Hepatocyte (in vitro differentiated cells): Measurements from ENCODE around the gene PDS5A. TPM values are rescaled to one million over a fixed set of nuclear protein-coding genes. Genes with fewer than 3 reads are reported as not detected.
"Not testable (repeated sequence)": the region's sequence is repeated elsewhere in the genome, so short reads cannot be mapped to it uniquely, and the experiment has no call there.

ENCODE experiments used
- DNase-seq: peaks from one replicate; pipeline ENCODE4 v3.0.0-alpha.2; 2016; ENCODE audit warnings: low spot score
- H2AFZ ChIP-seq: fragments of 200-600 bp; sonication (generic); 2 replicates; pipeline ENCODE4 v1.6.0; 2016; ENCODE audit warnings: antibody characterized with exemption, mild to moderate bottlenecking
- H3K27ac ChIP-seq: fragments of 200-600 bp; sonication (generic); 2 replicates; pipeline ENCODE4 v1.5.1; 2016; ENCODE audit warnings: mild to moderate bottlenecking
- H3K27me3 ChIP-seq: fragments of 200-600 bp; sonication (generic); 2 replicates; pipeline ENCODE4 v1.6.1; 2016
- H3K36me3 ChIP-seq: fragments of 200-600 bp; sonication (generic); replicated peaks from 2 replicates; pipeline ENCODE4 v1.5.1; 2016; ENCODE audit warnings: low read depth; ENCODE audit not compliant: insufficient read depth
- H3K4me1 ChIP-seq: fragments of 200-600 bp; sonication (generic); 2 replicates; pipeline ENCODE4 v1.5.1; 2016; ENCODE audit warnings: mild to moderate bottlenecking, moderate library complexity; ENCODE audit not compliant: insufficient read depth
- H3K4me2 ChIP-seq: fragments of 200-600 bp; sonication (generic); 2 replicates; pipeline ENCODE4 v1.6.0; 2016
- H3K4me3 ChIP-seq: fragments of 200-600 bp; sonication (generic); 2 replicates; pipeline ENCODE4 v1.5.1; 2016; ENCODE audit warnings: mild to moderate bottlenecking
- H3K79me2 ChIP-seq: fragments of 200-600 bp; sonication (generic); 2 replicates; pipeline ENCODE4 v1.6.0; 2017; ENCODE audit warnings: mild to moderate bottlenecking
- H3K9me2 ChIP-seq: fragments of 200-600 bp; sonication (generic); replicated peaks from 2 replicates; pipeline ENCODE4 v1.6.0; 2017; ENCODE audit warnings: mild to moderate bottlenecking; ENCODE audit not compliant: insufficient read depth
- H3K9me3 ChIP-seq: fragments of 200-600 bp; sonication (generic); 2 replicates; pipeline ENCODE4 v1.5.1; 2016; ENCODE audit warnings: low read depth, mild to moderate bottlenecking
- H4K20me1 ChIP-seq: fragments of 200-600 bp; sonication (generic); 2 replicates; pipeline ENCODE4 v1.6.0; 2016; ENCODE audit warnings: mild to moderate bottlenecking; ENCODE audit not compliant: insufficient read depth, poor library complexity, severe bottlenecking
- EZH2 ChIP-seq: fragments of 200-600 bp; sonication (generic); IDR thresholded peaks from 2 replicates; pipeline ENCODE4 v1.6.1; 2016; ENCODE audit warnings: antibody characterized with exemption, mild to moderate bottlenecking, borderline replicate concordance
- EZH2phosphoT487 ChIP-seq: fragments of 200-600 bp; sonication (generic); IDR thresholded peaks from one replicate; pipeline ENCODE4 v1.6.1; 2018; ENCODE audit warnings: antibody characterized with exemption, mild to moderate bottlenecking, low read depth, moderate library complexity; ENCODE audit not compliant: unreplicated experiment, severe bottlenecking
- WGBS: methylation state at CpG from one replicate; pipeline ENCODE4 v1.1.6; 2016; ENCODE audit warnings: low lambda C conversion rate; ENCODE audit errors: missing lambda C conversion rate; 5-methylcytosine and 5-hydroxymethylcytosine counted together
- polyA plus RNA-seq: library from polyadenylated mRNA; unstranded; fragments of >200 nt; fragmentation: Nextera tagmentation; extraction: Ambion mirVana; gene quantifications from 2 replicates; pipeline ENCODE4 v1.2.1, GENCODE V29; 2016
- total RNA-seq: library from RNA; depleted of rRNA; stranded (reverse); fragments of >200 nt; gene quantifications from 2 replicates; pipeline ENCODE4 v1.2.3, GENCODE V29; 2014
- TF ChIP-seq, protein P1 (sequence below): fragments of 200-600 bp; sonication (generic); IDR thresholded peaks from 2 replicates; pipeline ENCODE4 v1.5.1; 2016; ENCODE audit warnings: antibody characterized with exemption, mild to moderate bottlenecking; ENCODE audit not compliant: poor library complexity

PDS5A gene
- total and polyA plus RNA-seq, 2 experiments from 2014 or later: 24.6 to 69.2 TPM

DNA sequence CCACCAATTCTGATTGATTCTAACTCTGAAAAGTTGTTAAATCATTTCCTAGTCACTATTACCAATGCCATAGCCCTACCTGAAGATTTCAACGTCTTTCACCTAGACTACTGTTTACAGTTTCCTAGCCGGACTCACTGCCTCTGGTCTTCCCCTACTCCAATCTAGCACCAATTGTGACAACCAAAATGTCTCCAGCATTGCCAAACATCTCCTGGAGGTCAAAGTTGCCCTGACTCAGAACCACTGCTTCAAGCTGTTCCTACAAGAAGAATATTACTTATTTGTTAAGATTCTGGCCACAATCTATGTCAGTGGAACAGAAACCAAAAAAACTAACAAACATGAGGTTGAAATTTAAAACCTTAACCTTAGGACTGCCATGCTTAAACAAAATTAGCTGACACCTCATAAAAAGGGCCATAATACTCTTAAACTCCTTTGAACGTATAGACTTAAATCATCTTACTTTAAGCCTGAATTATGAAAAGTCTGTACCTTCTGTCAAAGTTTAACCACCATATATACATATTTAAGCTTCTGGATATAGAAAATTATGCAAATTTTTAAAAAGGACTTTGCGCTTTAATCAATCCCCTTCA lies 2.1 kb downstream of the PDS5A start:
- WGBS: 46% methylated on average over 4 of the region's 4 CpGs
- Histone ChIP-seq H3K4me2 (peak overlapping the region; percentile 85), H3K4me3 (peak overlapping the region; percentile 100)

DNA sequence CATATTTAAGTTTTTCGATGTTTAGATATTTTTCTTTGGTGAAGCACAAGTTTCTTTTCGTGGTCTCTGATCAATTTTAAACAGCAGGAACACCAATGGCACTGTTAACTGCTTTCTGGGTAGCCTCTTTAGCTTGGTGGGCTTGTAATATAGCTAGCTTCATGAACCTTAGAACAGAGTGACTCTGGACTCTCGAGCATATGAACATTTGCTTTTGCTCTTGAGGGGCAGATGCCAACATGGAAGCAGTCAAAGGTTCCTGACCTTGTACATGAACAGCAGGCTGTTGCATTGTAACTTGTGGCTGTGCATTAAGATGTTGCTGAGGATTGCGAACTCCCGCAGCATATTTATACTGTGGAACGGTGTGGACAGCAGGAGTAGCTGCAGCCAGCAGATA lies 4.7 kb downstream of the PDS5A start:
- H4K20me1 ChIP-seq: peaks cover 48% of the 10 kb centered on the region

More for the DNA sequence above, 2.1 kb downstream of the PDS5A start:
- H3K9me3 ChIP-seq: no peaks in the 10 kb centered on the region
- H3K9me2 ChIP-seq: no peaks in the 10 kb centered on the region
- H4K20me1 ChIP-seq: peaks cover 25% of the 10 kb centered on the region
- peak; percentile 9 for DNase-seq
- H3K36me3 ChIP-seq: no peaks in the 10 kb centered on the region
- TF ChIP-seq EZH2: no peak
- no peak for TF ChIP-seq EZH2phosphoT487
- TF ChIP-seq, protein P1, sequence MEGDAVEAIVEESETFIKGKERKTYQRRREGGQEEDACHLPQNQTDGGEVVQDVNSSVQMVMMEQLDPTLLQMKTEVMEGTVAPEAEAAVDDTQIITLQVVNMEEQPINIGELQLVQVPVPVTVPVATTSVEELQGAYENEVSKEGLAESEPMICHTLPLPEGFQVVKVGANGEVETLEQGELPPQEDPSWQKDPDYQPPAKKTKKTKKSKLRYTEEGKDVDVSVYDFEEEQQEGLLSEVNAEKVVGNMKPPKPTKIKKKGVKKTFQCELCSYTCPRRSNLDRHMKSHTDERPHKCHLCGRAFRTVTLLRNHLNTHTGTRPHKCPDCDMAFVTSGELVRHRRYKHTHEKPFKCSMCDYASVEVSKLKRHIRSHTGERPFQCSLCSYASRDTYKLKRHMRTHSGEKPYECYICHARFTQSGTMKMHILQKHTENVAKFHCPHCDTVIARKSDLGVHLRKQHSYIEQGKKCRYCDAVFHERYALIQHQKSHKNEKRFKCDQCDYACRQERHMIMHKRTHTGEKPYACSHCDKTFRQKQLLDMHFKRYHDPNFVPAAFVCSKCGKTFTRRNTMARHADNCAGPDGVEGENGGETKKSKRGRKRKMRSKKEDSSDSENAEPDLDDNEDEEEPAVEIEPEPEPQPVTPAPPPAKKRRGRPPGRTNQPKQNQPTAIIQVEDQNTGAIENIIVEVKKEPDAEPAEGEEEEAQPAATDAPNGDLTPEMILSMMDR: no peak
- H3K27me3 ChIP-seq: no peaks in the 10 kb centered on the region
- peaks cover 15% of the 10 kb centered on the region for H3K4me1 ChIP-seq
- H2AFZ ChIP-seq: peak overlapping the region; percentile 23
- H3K79me2 ChIP-seq: peaks cover 65% of the 10 kb centered on the region
- peak overlapping the region; percentile 98 for H3K27ac ChIP-seq

DNA sequence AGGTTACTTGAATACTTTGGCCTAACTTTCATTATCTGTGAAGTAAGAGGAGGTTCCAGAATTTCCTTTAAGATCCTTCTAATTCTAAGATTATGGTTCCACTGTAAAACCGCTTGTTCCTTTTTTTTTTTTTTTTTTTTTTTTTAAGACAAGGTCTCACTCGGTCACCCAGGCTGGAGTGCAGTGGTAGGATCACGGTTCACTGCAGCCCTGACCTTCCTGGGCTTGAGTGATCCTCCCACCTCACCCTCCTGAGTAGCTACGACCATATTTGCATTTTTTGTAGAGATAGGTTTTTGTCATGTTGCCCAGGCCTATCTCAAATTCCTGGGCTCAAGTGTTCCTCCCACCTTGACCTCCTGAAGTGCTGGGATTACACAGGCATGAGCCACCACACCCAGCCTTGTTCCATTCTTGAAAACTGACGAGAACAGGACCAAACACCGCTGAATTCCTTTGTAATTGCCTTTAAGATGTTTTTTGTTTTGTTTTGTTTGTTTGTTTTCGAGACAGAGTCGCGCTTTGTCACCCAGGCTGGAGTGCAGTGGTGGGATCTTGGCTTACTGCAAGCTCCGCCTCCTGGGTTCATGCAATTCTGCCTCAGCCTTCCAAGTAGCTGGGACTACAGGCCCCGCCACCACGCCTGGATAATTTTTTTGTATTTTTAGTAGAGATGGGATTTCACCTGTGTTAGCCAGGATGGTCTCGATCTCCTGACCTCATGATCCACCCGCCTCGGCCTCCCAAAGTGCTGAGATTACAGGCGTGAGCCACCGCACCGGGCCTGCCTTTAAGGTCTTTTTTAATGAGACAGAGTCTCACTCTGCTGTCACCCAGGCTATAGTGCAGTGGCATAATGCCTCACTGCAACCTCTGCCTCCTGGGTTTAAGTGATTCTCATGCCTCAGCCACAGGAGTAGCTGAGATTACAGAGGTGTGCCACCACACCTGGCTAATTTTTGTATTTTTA lies 6.8 kb downstream of the PDS5A start:
- WGBS: 84% methylated on average over 17 of the region's 18 CpGs
- Histone ChIP-seq H4K20me1 (peaks cover 66% of the 10 kb centered on the region), H3K4me2 (peak overlapping the region; percentile 3), H3K27me3 (no peaks in the 10 kb centered on the region), H3K27ac (peak overlapping the region; percentile 52), H3K4me1 (peaks cover 8% of the 10 kb centered on the region), H3K36me3 (no peaks in the 10 kb centered on the region), H3K4me3 (no peak overlapping the region), H3K79me2 (peaks cover 100% of the 10 kb centered on the region), H3K9me2 (no peaks in the 10 kb centered on the region), H2AFZ (no peak overlapping the region), H3K9me3 (no peaks in the 10 kb centered on the region)
- DNase-seq: no peak
- TF ChIP-seq EZH2 (no peak), EZH2phosphoT487 (no peak)
- TF ChIP-seq, protein P1: no peak

More for the DNA sequence above, 4.7 kb downstream of the PDS5A start:
- H3K79me2 ChIP-seq: peaks cover 90% of the 10 kb centered on the region
- H3K4me1 ChIP-seq, H3K4me2 ChIP-seq, H2AFZ ChIP-seq, H3K27ac ChIP-seq, H3K27me3 ChIP-seq, H3K9me3 ChIP-seq, H3K36me3 ChIP-seq, H3K9me2 ChIP-seq, DNase-seq, H3K4me3 ChIP-seq: not testable (repeated sequence)
- WGBS: 91% methylated on average over 6 of the region's 6 CpGs

DNA sequence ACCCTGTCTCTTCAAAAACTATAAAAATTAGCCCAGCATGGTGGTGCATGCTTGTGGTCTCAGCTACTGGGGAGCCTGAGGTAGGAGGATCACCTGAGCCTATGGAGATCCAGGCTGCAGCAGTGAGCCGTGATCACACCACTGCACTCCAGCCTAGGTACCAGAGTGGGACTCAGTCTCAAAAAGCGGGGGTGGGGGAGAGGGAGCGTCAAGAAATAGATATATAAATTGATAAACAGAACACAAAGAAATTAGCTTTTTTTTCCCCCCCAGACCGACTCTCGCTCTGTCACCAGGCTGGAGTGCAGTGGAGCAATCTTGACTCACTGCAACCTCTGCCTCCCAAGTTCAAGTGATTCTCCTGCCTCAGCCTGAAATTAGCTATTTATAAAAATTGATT lies 14.1 kb downstream of the PDS5A start:
- WGBS: 88% methylated on average over 5 of the region's 5 CpGs
- Histone ChIP-seq H3K4me1 (no peaks in the 10 kb centered on the region), H3K4me2 (no peak overlapping the region), H3K4me3 (no peak overlapping the region), H3K9me2 (no peaks in the 10 kb centered on the region), H3K9me3 (no peaks in the 10 kb centered on the region), H3K36me3 (no peaks in the 10 kb centered on the region), H2AFZ (no peak overlapping the region), H3K27me3 (no peaks in the 10 kb centered on the region), H3K79me2 (peaks cover 100% of the 10 kb centered on the region), H3K27ac (no peak overlapping the region), H4K20me1 (peaks cover 78% of the 10 kb centered on the region)
- no peak for DNase-seq
- TF ChIP-seq EZH2phosphoT487: no peak
- TF ChIP-seq, protein P1: no peak
- no peak for TF ChIP-seq EZH2
